CD14-positive monocyte (primary cell): ENCODE data around the gene SUGCT. TPM values are rescaled to one million over a fixed set of nuclear protein-coding genes. Genes with fewer than 3 reads are reported as not detected.

Experiments used
- DNase-seq, 3 donors: peaks; one replicate each; pipeline ENCODE4 v3.0.0-alpha.2; 2011 to 2022
- H2AFZ ChIP-seq: 2 replicates; pipeline ENCODE4 v1.6.0; 2012; ENCODE audit warnings: mild to moderate bottlenecking, low read depth, low read length, inconsistent platforms; ENCODE audit not compliant: insufficient read depth, poor library complexity, severe bottlenecking
- H3K27ac ChIP-seq, 2 donors: 1 replicate in 1 of 2; 2 replicates in 1 of 2; pipeline ENCODE4 v1.5.1; 2012 to 2013; ENCODE audit warnings: low read length in 2 of 2, control low read depth in 1 of 2, inconsistent platforms in 1 of 2, low read depth in 1 of 2, mild to moderate bottlenecking in 1 of 2
- H3K27me3 ChIP-seq, 2 donors: one replicate each; pipeline versions ENCODE4 v1.6.0 to v1.6.1; 2011 to 2013; ENCODE audit warnings: low read length in 2 of 2; ENCODE audit not compliant: control insufficient read depth in 2 of 2, insufficient read depth in 2 of 2
- H3K36me3 ChIP-seq, 2 donors: replicated peaks in 1 of 2; 1 replicate in 1 of 2; 2 replicates in 1 of 2; pipeline versions ENCODE4 v1.5.1 to v1.6.1; 2012 to 2013; ENCODE audit warnings: low read length in 2 of 2, control low read depth in 1 of 2, inconsistent platforms in 1 of 2, mild to moderate bottlenecking in 1 of 2; ENCODE audit not compliant: insufficient read depth in 2 of 2, control insufficient read depth in 1 of 2
- H3K4me1 ChIP-seq, 2 donors: 1 replicate in 1 of 2; 2 replicates in 1 of 2; pipeline versions ENCODE4 v1.5.1 to v1.6.1; 2012 to 2013; ENCODE audit warnings: low read length in 2 of 2, control low read depth in 1 of 2, inconsistent platforms in 1 of 2, mild to moderate bottlenecking in 1 of 2, moderate library complexity in 1 of 2; ENCODE audit not compliant: insufficient read depth in 2 of 2, control insufficient read depth in 1 of 2
- H3K4me2 ChIP-seq: replicated peaks from 2 replicates; pipeline ENCODE3; 2012; ENCODE audit warnings: low read length, moderate library complexity, mild to moderate bottlenecking; ENCODE audit not compliant: poor library complexity, severe bottlenecking; ENCODE audit errors: extremely low read depth
- H3K4me3 ChIP-seq, 3 experiments: fragments of 200-600 bp in 1 of 3; sonication (generic) in 1 of 3; replicated peaks in 1 of 3; 1 replicate in 2 of 3; 2 replicates in 1 of 3; pipeline ENCODE4 v1.5.1; 2011 to 2013; ENCODE audit warnings: low read length in 3 of 3, mild to moderate bottlenecking in 3 of 3, control low read depth in 2 of 3, low read depth in 2 of 3, inconsistent platforms in 1 of 3, moderate library complexity in 1 of 3
- H3K79me2 ChIP-seq: 2 replicates; pipeline ENCODE4 v1.6.0; 2012; ENCODE audit warnings: mild to moderate bottlenecking, control low read depth, inconsistent platforms, low read length, moderate library complexity; ENCODE audit not compliant: insufficient read depth
- H3K9ac ChIP-seq: 2 replicates; pipeline ENCODE4 v1.6.0; 2017; ENCODE audit warnings: low read length, mild to moderate bottlenecking; ENCODE audit not compliant: insufficient read depth, poor library complexity, severe bottlenecking
- H3K9me3 ChIP-seq, 2 donors: replicated peaks in 1 of 2; 1 replicate in 1 of 2; 2 replicates in 1 of 2; pipeline versions ENCODE4 v1.5.1 to v1.6.1; 2012 to 2013; ENCODE audit warnings: low read length in 2 of 2, control low read depth in 1 of 2; ENCODE audit not compliant: control insufficient read depth in 1 of 2, insufficient read depth in 1 of 2
- H4K20me1 ChIP-seq: 2 replicates; pipeline ENCODE4 v1.6.0; 2012; ENCODE audit warnings: mild to moderate bottlenecking, low read length, control low read depth, moderate library complexity; ENCODE audit not compliant: insufficient read depth
- H3K27ac Mint-ChIP-seq, 7 donors: one replicate each; pipeline ENCODE4 v1.8.0; 2020; ENCODE audit warnings: mild to moderate bottlenecking in 7 of 7, mixed read lengths in 7 of 7, moderate library complexity in 6 of 7, inconsistent platforms in 2 of 7
- H3K27me3 Mint-ChIP-seq, 3 donors: one replicate each; pipeline ENCODE4 v1.8.0; 2021 to 2022; ENCODE audit warnings: low read depth in 3 of 3, mild to moderate bottlenecking in 3 of 3, mixed read lengths in 3 of 3, moderate library complexity in 3 of 3, inconsistent platforms in 1 of 3
- H3K36me3 Mint-ChIP-seq, 2 donors: one replicate each; pipeline ENCODE4 v1.8.0; 2020; ENCODE audit warnings: mixed read lengths in 2 of 2, inconsistent platforms in 1 of 2, mild to moderate bottlenecking in 1 of 2
- H3K4me1 Mint-ChIP-seq: one replicate; pipeline ENCODE4 v1.8.0; 2020; ENCODE audit warnings: mild to moderate bottlenecking, mixed read lengths
- H3K4me3 Mint-ChIP-seq, 2 donors: one replicate each; pipeline ENCODE4 v1.8.0; 2020; ENCODE audit warnings: mild to moderate bottlenecking in 2 of 2, mixed read lengths in 2 of 2, moderate library complexity in 1 of 2
- H3K9me3 Mint-ChIP-seq, 7 donors: one replicate each; pipeline ENCODE4 v1.8.0; 2020 to 2022; ENCODE audit warnings: mixed read lengths in 7 of 7, mild to moderate bottlenecking in 6 of 7, moderate library complexity in 6 of 7, inconsistent platforms in 2 of 7
- CTCF ChIP-seq: fragments of 200-600 bp; IDR thresholded peaks from one replicate; pipeline ENCODE4 v1.8.0; 2022; ENCODE audit warnings: antibody characterized with exemption, mild to moderate bottlenecking
- WGBS: methylation state at CpG from one replicate; pipeline ENCODE4 v1.1.5; 2013; ENCODE audit warnings: missing lambda C conversion rate; ENCODE audit not compliant: insufficient coverage; 5-methylcytosine and 5-hydroxymethylcytosine counted together
- intact Hi-C, 2 donors: fragments of 100-400 bp; cut with micrococcal nuclease; formaldehyde crosslinking; loops; one replicate each; pipeline versions ENCODE4 v1.15.0 to v1.15.1; 2023
- polyA plus RNA-seq, 3 donors: library from polyadenylated mRNA; depleted of rRNA in 1 of 3; unstranded in 2 of 3; stranded (reverse) in 1 of 3; fragments of 300-500 nt in 2 of 3; fragments of >200 nt in 1 of 3; fragmentation: Illumina TruSeq in 2 of 3; gene quantifications; 1 replicate in 2 of 3; 2 replicates in 1 of 3; pipeline ENCODE4 v1.2.3, GENCODE V29; 2012 to 2021

The SUGCT gene
- polyA plus RNA-seq, 3 donors = not detected

- H3K4me1 Mint-ChIP-seq = peaks cover 10% of the 10 kb centered on the region
- Histone ChIP-seq H3K4me2 (no peak overlapping the region), H3K4me1 (peaks cover 5 to 7% of the 10 kb centered on the region in 2 donors), H3K27ac (no peak overlapping the region), H3K9ac (no peak overlapping the region), H3K27me3 (no peaks in the 10 kb centered on the region), H3K9me3 (no peaks in the 10 kb centered on the region), H3K79me2 (no peaks in the 10 kb centered on the region), H4K20me1 (no peaks in the 10 kb centered on the region), H3K4me3 (no peak overlapping the region), H2AFZ (no peak overlapping the region), H3K36me3 (no peaks in the 10 kb centered on the region)
- H3K27ac Mint-ChIP-seq = no peak overlapping the region
- TF ChIP-seq CTCF = no peak
- intact Hi-C loops = no loop called here
- H3K36me3 Mint-ChIP-seq = no peaks in the 10 kb centered on the region
- DNase-seq = no peak
- peaks cover 0 to 7% (median 0%) of the 10 kb centered on the region in 7 donors for H3K9me3 Mint-ChIP-seq
- 90% methylated on average over 2 of the region's 8 CpGs for WGBS
- H3K4me3 Mint-ChIP-seq = no peak overlapping the region
- H3K27me3 Mint-ChIP-seq = peaks cover 0 to 2% (median 0%) of the 10 kb centered on the region in 3 donors
Measured at GRCh38 chr7:40799493-40800403, 664.9 kb downstream of the SUGCT start.

GRCh38 chr7:40800771-40801170, 666.0 kb downstream of the SUGCT start:
- no peak for TF ChIP-seq CTCF
- DNase-seq = no peak
- Histone ChIP-seq H2AFZ (no peak overlapping the region), H3K36me3 (no peaks in the 10 kb centered on the region), H3K9me3 (no peaks in the 10 kb centered on the region), H3K27ac (no peak overlapping the region), H3K4me2 (no peak overlapping the region), H4K20me1 (no peaks in the 10 kb centered on the region), H3K4me1 (peaks cover 5 to 7% of the 10 kb centered on the region in 2 donors), H3K79me2 (no peaks in the 10 kb centered on the region), H3K4me3 (no peak overlapping the region), H3K9ac (no peak overlapping the region), H3K27me3 (no peaks in the 10 kb centered on the region)
- Mint-ChIP-seq H3K36me3 (no peaks in the 10 kb centered on the region), H3K4me3 (no peak overlapping the region), H3K9me3 (peaks cover 0 to 7% (median 0%) of the 10 kb centered on the region in 7 donors), H3K27ac (no peak overlapping the region), H3K27me3 (peaks cover 0 to 2% (median 0%) of the 10 kb centered on the region in 3 donors), H3K4me1 (peaks cover 10% of the 10 kb centered on the region)
- intact Hi-C loops = no loop called here
